HG03139 (cell line): Measurements from ENCODE around the gene PGS1.

Source experiments
- ATAC-seq: cut with Tn5 transposase; IDR thresholded peaks from one replicate; pipeline ENCODE4 v1.9.1; 2021; ENCODE audit not compliant: unreplicated experiment

Gene PGS1

DNA sequence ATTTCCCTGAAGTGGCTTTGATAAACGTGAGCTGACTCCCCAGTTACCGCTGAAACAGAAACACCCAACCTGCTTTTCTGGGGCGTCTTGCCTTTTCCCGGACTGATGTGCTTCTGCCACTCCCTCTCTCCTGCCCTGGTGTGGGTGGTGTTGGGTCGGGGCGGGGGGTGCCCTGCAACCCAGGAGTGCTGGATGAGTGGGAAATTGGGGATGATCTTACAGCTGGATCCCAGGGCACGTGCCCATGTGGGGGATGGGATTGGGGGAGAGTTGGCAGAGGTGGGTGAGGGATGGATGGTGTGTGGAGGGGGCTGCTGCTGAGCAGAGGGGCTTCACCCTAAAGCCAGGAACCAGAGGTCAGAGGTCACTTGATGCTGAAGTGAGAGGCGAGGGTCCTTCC is 28.5 kb downstream of the PGS1 start:
- no peak for ATAC-seq

DNA sequence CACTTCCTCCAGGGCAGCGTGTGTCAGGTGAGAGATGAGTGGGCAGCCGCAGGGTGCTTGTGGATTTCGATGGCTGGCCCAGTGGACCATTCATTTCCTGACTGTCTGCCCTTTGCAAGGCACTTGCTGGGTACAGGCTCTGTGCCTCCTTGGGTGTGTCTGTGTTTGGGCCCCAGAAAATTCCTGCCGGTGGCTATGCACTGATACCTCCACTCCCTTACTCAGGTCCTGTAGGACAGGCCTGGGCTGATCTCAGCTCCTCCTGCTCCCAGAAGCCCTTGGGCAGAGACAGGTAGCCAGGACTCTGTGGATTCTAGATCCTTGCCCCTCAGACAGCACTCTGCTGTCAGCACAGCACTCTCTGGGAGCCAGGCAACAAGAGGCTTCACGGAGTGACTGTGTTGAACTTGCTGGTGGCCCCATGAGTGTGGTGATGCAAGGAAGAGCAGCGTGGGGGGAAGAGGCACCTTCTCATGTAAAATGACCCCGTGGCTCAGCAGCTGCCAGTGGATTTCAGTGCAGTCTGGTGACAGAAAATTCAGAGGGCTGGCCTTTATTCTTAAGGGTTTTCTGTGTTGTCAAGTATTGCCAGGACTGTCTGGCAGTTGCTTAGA is 29.0 kb downstream of the PGS1 start:
- no peak for ATAC-seq

GRCh38 chr17:78408476-78409050 is 30.1 kb downstream of the PGS1 start:
- ATAC-seq: no peak

GRCh38 chr17:78409191-78409928 is 30.9 kb downstream of the PGS1 start:
- ATAC-seq: no peak

DNA sequence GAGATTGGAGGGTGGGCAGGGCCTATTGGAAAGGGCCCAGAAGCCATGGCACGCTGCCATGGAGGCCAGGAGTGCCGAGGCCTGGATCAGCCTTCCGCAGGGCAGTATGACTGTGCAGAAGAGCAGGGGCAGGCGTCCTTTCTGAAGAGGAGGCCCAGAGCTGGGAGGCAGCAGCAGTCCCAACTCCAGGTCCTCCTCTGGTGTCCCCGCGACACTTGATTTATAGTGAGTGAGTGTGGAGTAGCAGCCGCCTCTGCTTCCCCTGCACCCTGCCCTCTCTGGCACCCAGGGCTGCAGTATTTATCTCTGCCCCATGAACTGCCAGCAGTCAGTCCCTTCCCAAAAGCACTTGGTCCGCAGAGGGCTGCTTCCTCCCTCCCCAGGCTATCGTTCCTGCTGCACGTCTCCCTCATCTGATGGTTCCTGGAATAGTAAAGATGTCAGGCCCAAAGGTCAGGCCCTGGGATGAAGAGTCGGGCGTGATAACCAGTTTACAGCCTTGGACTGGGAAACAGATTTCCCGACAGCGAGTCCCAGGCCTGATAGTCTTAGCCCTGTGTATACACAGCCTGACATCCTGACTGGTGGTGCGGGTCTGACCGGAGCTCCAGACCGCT is 32.9 kb downstream of the PGS1 start:
- no peak for ATAC-seq

GRCh38 chr17:78412403-78412802 is 34.0 kb downstream of the PGS1 start:
- ATAC-seq: no peak

DNA sequence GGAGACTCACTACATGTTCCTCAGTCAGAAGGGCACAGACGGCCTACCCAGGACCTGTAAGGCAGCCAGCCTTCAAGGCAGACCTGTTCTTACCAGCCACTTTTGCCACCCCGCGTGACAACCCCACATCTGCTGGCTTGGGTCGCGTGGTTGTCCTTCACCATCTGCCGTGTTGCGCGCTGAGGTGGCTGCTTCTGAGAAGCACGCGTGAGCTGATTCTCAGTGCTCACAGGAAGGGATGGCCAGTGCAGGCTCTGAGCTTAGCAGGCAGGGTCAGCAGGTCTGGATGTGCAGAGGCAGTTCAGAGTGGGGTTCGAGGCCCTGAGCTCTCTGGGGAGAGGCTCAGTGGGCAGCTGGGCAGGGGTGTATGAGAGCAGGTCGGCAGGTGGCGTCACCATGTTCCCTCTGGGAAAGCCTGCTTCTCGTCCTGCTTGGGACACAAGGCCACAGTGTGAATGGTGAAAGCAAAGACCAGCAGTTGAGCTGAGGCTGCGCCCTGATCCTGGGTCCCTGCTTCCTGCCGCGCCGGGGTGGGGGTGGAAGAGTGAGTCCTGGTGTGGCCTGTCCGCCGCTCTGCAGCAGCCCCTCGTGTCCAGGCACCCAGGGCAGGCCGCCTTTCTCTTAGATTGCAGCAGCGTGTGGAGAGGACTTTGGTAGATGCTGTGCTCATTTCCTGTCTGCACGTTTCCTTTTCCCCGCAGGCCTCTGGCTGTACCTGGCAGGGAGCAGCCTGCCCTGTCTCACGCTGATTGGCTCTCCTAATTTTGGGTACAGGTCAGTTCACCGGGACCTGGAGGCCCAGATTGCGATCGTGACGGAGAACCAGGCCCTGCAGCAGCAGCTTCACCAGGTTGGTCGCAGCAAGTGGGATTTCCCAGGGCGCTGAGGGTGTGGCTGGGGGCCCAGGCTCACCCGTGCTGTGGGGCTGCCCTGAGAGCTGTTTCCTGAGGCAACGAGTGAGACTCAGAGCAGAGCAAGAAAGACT is 36.0 kb downstream of the PGS1 start:
- no peak for ATAC-seq

- no peak for ATAC-seq
Observed at GRCh38 chr17:78415821-78416711, 37.6 kb downstream of the PGS1 start.

GRCh38 chr17:78416791-78417530 is 38.5 kb downstream of the PGS1 start:
- ATAC-seq: no peak

DNA sequence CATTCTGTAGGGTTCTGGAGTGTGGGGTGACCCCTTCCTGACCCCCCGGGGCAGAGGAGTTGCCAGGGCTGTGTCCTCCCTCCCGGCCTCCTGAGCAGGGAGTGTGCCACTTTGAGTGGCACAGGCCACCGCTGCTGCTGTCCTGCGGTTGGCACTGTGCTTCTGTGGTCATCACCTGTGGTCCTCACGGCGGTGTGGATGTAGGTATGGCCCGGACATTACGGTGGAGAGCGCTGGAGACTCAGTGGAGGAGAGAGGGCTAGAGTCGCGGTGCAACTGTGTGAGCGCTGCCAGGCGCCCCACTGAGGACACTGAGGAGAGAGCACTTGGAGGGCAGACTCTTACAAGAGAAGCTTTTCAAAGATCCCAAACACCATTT is 39.1 kb downstream of the PGS1 start:
- no peak for ATAC-seq

- ATAC-seq: no peak
Observed at GRCh38 chr17:78418326-78419026, 40.0 kb downstream of the PGS1 start.

- ATAC-seq: no peak
Observed at GRCh38 chr17:78419970-78420815, 41.7 kb downstream of the PGS1 start.

DNA sequence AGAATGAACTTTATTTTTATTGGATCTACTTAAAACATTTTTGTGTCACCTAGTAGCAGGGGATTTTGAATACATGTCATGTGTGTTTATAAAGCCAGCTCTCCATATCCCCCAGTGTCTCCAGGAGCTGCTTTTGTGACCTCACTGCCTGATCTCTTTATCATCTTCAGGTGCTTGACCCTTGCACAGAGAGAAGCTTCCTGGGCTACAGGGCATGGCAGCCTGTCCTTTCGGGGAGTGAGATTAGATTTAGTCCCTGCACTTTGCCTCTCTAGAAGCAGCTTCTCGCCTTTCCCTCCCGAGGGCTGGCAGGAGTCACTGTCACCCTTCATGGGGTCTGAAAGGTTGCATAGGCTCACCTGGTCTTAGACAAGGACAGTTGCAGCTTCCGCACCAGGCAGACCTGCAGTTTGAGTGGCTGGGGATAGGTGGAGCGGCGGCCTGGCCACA is 42.7 kb downstream of the PGS1 start:
- no peak for ATAC-seq

DNA sequence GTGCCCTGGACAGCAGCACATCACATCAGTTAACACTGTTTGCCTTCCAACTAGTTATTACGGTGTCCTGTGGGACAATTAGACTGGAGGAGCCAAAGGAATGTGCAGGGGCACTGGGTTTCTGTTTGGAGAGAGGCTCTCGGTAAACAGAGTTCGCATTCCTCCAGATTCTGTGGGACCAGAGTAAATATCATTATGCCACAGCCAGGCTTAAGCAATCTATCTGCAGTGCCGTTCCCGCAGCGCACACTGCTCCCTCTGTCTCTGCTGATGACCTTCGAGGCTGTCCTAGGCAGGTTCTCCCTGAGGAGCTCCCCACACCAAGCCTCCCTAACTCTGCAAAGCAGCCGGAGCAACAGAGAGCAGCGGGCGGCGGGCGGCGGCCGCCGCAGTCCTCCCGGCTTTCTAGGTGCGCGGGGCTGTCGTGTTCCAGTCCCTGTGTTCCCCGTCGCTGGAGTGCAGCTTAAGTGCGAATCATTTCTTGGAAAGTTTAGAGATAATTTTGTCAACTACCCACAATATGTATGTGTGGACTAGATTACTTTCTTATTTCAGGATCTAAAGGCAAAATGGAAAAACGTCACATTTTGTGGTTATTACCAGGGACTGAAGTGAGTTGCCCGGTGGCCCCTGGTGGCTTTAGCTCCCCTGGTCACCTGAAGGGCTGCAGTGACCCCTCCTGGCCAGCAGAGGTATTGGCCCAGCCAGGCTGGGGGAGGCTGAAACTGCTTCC is 43.3 kb downstream of the PGS1 start:
- ATAC-seq: no peak

GRCh38 chr17:78422267-78422605 is 43.8 kb downstream of the PGS1 start:
- ATAC-seq: no peak

GRCh38 chr17:78422872-78423588 is 44.6 kb downstream of the PGS1 start:
- ATAC-seq: no peak
